CD4-positive, alpha-beta T cell (primary cell): ENCODE measurements around the gene DIP2C. TPM values are rescaled to one million over a fixed set of nuclear protein-coding genes. Genes with fewer than 3 reads are reported as not detected.
"Not testable (repeated sequence)": the region's sequence is repeated elsewhere in the genome, so short reads cannot be mapped to it uniquely, and the experiment has no call there.

Experiments used
- ATAC-seq: fragments of 200-7000 bp; cut with Tn5 transposase; one replicate; pipeline ENCODE4 v1.10.0; 2022; ENCODE audit warnings: mild to moderate bottlenecking; ENCODE audit not compliant: poor library complexity
- CTCF ChIA-PET: fragments of 350-600 bp; sonication (Branson Sonifier 250); formaldehyde crosslinking; loops from one replicate; lab custom pipeline; 2021; ENCODE audit warnings: antibody characterized with exemption, inconsistent platforms; lab: Charles Lee
- POLR2A ChIA-PET: fragments of 350-600 bp; sonication (Branson Sonifier 250); formaldehyde crosslinking; loops from one replicate; lab custom pipeline; 2021; ENCODE audit warnings: antibody characterized with exemption, inconsistent platforms; lab: Charles Lee
- DNase-seq, 14 experiments: peaks; one replicate each; pipeline ENCODE4 v3.0.0-alpha.2; 2013 to 2020; ENCODE audit warnings: mixed read lengths in 2 of 14
- H3K27ac ChIP-seq, 2 donors: one replicate each; pipeline versions ENCODE4 v1.5.1 to v1.7.0; 2013; ENCODE audit warnings: low read length in 2 of 2, low read depth in 1 of 2, mild to moderate bottlenecking in 1 of 2
- H3K27me3 ChIP-seq, 2 experiments: 1 replicate in 1 of 2; 2 replicates in 1 of 2; pipeline versions ENCODE4 v1.6.1 to v1.7.0; 2013; ENCODE audit warnings: low read length in 2 of 2, control low read depth in 1 of 2, mild to moderate bottlenecking in 1 of 2, moderate library complexity in 1 of 2; ENCODE audit not compliant: insufficient read depth in 2 of 2, control insufficient read depth in 1 of 2
- H3K36me3 ChIP-seq: one replicate; pipeline ENCODE4 v1.6.1; 2013; ENCODE audit warnings: low read length, control low read depth; ENCODE audit not compliant: insufficient read depth
- H3K4me1 ChIP-seq: one replicate; pipeline ENCODE4 v1.6.1; 2013; ENCODE audit warnings: low read length, control low read depth; ENCODE audit not compliant: insufficient read depth
- H3K4me3 ChIP-seq: one replicate; pipeline ENCODE4 v1.5.1; 2013; ENCODE audit warnings: mild to moderate bottlenecking, low read length, moderate library complexity
- H3K9me3 ChIP-seq, 2 experiments: 1 replicate in 1 of 2; 2 replicates in 1 of 2; pipeline versions ENCODE4 v1.6.1 to v1.7.0; 2013; ENCODE audit warnings: low read length in 2 of 2, mild to moderate bottlenecking in 2 of 2, control low read depth in 1 of 2, moderate library complexity in 1 of 2; ENCODE audit not compliant: control insufficient read depth in 1 of 2, insufficient read depth in 1 of 2
- H3K27ac Mint-ChIP-seq: one replicate; pipeline ENCODE4 v1.8.0; 2020; ENCODE audit warnings: mixed read lengths
- H3K27me3 Mint-ChIP-seq: one replicate; pipeline ENCODE4 v1.8.0; 2021; ENCODE audit warnings: mixed read lengths
- H3K36me3 Mint-ChIP-seq: one replicate; pipeline ENCODE4 v1.8.0; 2021; ENCODE audit warnings: low read depth, mixed read lengths
- H3K4me1 Mint-ChIP-seq: one replicate; pipeline ENCODE4 v1.8.0; 2021; ENCODE audit warnings: low read depth, mixed read lengths
- H3K4me3 Mint-ChIP-seq: one replicate; pipeline ENCODE4 v1.8.0; 2020; ENCODE audit warnings: mild to moderate bottlenecking, mixed read lengths
- H3K9me3 Mint-ChIP-seq: one replicate; pipeline ENCODE4 v1.8.0; 2020; ENCODE audit warnings: mixed read lengths
- CTCF ChIP-seq: fragments of 200-600 bp; IDR thresholded peaks from one replicate; pipeline ENCODE4 v1.8.0; 2022; ENCODE audit warnings: antibody characterized with exemption, mild to moderate bottlenecking
- intact Hi-C, 2 experiments: fragments of 100-400 bp; cut with DNase I in 1 of 2; cut with micrococcal nuclease in 1 of 2; formaldehyde crosslinking; loops; one replicate each; pipeline versions ENCODE4 v1.15.1 to v1.9.0; 2023 to 2025; cut with DNase I, micrococcal nuclease
- total RNA-seq, 174 experiments: library from RNA in 2 of 174; stranded (reverse) in 2 of 174; gene quantifications; one replicate each; pipeline ENCODE4 v1.2.3 and lab custom pipeline; 2021 to 2026

The DIP2C gene
- total RNA-seq, 2 experiments from 2014 or later: 4.1 TPM

- ATAC-seq (no peak), DNase-seq (no peak)
- TF ChIP-seq CTCF: no peak
- Histone ChIP-seq H3K9me3 (no peaks in the 10 kb centered on the region), H3K4me3 (no peak overlapping the region), H3K27me3 (no peaks in the 10 kb centered on the region), H3K27ac (no peak overlapping the region), H3K4me1 (peaks cover 6% of the 10 kb centered on the region), H3K36me3 (no peaks in the 10 kb centered on the region)
- Mint-ChIP-seq H3K4me1 (peaks cover 11% of the 10 kb centered on the region), H3K27ac (peak overlapping the region; percentile 42), H3K9me3 (no peaks in the 10 kb centered on the region), H3K4me3 (no peak overlapping the region), H3K27me3 (no peaks in the 10 kb centered on the region), H3K36me3 (no peaks in the 10 kb centered on the region)
- ChIA-PET POLR2A (no interaction called here), CTCF (no interaction called here)
- intact Hi-C loops: loop anchor here in 1 of 2 experiments (10.0 kb wide), 1 partner anchor 309 kb away; no protein-coding TSS in a partner anchor
Measured at GRCh38 chr10:515674-516073, 173.8 kb downstream of the DIP2C start.

DNA sequence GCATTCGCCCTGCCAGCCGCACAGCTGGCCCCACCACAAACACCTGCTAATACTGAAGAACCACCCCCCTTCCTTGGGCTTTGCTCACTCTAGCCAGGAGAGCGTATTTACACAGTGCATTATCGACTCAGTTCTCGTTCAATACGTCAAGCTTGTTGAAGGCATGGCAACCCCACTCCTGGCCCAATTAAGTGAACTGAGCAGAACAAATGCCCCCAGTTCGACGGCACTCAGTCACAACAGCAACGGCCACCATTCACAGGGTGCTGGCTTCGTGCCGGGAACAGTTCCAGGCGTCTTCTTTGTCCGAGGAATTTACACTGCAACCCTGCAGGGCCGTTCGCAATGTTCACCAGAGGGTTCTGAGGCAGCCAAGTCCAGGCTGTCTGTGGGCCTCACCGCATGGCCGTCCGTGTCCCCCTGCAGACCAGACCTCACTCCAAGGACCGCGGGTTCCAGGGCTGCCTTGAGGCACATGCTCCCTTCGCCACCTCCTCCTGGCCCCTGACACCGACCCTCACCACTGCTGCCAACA lies 175.3 kb downstream of the DIP2C start:
- H3K4me3 Mint-ChIP-seq: no peak overlapping the region
- ATAC-seq (no peak), DNase-seq (no peak)
- no peaks in the 10 kb centered on the region for H3K27me3 Mint-ChIP-seq
- H3K4me3 ChIP-seq: no peak overlapping the region
- peaks cover 16% of the 10 kb centered on the region for H3K4me1 Mint-ChIP-seq
- no peak overlapping the region for H3K27ac ChIP-seq
- H3K36me3 Mint-ChIP-seq: no peaks in the 10 kb centered on the region
- peaks cover 0 to 4% of the 10 kb centered on the region in 2 experiments for H3K27me3 ChIP-seq
- intact Hi-C loops: loop anchor here in 1 of 2 experiments (10.0 kb wide), 1 partner anchor 311 kb away; no protein-coding TSS in a partner anchor
- no peak overlapping the region for H3K27ac Mint-ChIP-seq
- H3K36me3 ChIP-seq: no peaks in the 10 kb centered on the region
- TF ChIP-seq CTCF: no peak
- peaks cover 8% of the 10 kb centered on the region for H3K4me1 ChIP-seq
- no peaks in the 10 kb centered on the region for H3K9me3 ChIP-seq
- H3K9me3 Mint-ChIP-seq: no peaks in the 10 kb centered on the region
- POLR2A ChIA-PET: no interaction called here
- CTCF ChIA-PET: no interaction called here

GRCh38 chr10:513393-513792 lies 176.1 kb downstream of the DIP2C start:
- Mint-ChIP-seq H3K4me3 (no peak overlapping the region), H3K9me3 (no peaks in the 10 kb centered on the region)
- no peak for ATAC-seq

DNA sequence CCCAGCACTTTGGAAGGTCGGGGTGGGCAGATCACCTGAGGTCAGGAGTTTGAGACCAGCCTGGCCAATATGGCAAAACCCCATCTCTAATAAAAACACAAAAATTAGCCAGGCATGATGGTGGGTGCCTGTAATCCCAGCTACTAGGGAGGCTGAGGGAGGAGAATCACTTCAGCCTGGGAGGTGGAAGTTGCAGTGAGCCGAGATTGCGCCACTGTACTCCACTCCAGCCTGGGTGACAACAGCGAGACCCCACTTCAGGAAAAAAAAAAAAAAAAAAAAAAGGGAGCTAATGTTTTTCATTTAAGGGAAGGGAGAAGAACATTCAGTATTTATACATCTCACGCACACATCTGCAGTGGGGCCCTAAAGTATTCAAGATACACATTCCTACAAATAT lies 176.8 kb downstream of the DIP2C start:
- H3K27ac ChIP-seq, H3K9me3 Mint-ChIP-seq, ATAC-seq, H3K4me3 ChIP-seq, H3K36me3 Mint-ChIP-seq, POLR2A ChIA-PET, H3K27ac Mint-ChIP-seq, H3K9me3 ChIP-seq, DNase-seq, H3K27me3 Mint-ChIP-seq, H3K27me3 ChIP-seq, H3K4me3 Mint-ChIP-seq, H3K36me3 ChIP-seq: not testable (repeated sequence)
- peaks cover 13% of the 10 kb centered on the region for H3K4me1 ChIP-seq
- CTCF ChIA-PET: interaction anchor here (0.7 kb wide), 1 partner anchor 346 kb away, joined by 5 read pairs; no protein-coding TSS in a partner anchor
- H3K4me1 Mint-ChIP-seq: peaks cover 16% of the 10 kb centered on the region
- intact Hi-C loops: loop anchor here in 1 of 2 experiments (10.0 kb wide), 1 partner anchor 312 kb away; no protein-coding TSS in a partner anchor

More at GRCh38 chr10:513393-513792, 176.1 kb downstream of the DIP2C start:
- Histone ChIP-seq H3K27me3 (peaks cover 0 to 4% of the 10 kb centered on the region in 2 experiments), H3K4me3 (no peak overlapping the region), H3K27ac (no peak overlapping the region), H3K9me3 (no peaks in the 10 kb centered on the region), H3K36me3 (no peaks in the 10 kb centered on the region), H3K4me1 (peaks cover 8% of the 10 kb centered on the region)
- no peak for TF ChIP-seq CTCF
- ChIA-PET POLR2A (no interaction called here), CTCF (no interaction called here)
- H3K27me3 Mint-ChIP-seq: no peaks in the 10 kb centered on the region
- no peak overlapping the region for H3K27ac Mint-ChIP-seq
- intact Hi-C loops: loop anchor here in 1 of 2 experiments (10.0 kb wide), 1 partner anchor 311 kb away; no protein-coding TSS in a partner anchor
- peaks cover 16% of the 10 kb centered on the region for H3K4me1 Mint-ChIP-seq
- no peaks in the 10 kb centered on the region for H3K36me3 Mint-ChIP-seq
- no peak for DNase-seq
